ENCODE data around the gene SATB2.

SATB2 gene

DNA sequence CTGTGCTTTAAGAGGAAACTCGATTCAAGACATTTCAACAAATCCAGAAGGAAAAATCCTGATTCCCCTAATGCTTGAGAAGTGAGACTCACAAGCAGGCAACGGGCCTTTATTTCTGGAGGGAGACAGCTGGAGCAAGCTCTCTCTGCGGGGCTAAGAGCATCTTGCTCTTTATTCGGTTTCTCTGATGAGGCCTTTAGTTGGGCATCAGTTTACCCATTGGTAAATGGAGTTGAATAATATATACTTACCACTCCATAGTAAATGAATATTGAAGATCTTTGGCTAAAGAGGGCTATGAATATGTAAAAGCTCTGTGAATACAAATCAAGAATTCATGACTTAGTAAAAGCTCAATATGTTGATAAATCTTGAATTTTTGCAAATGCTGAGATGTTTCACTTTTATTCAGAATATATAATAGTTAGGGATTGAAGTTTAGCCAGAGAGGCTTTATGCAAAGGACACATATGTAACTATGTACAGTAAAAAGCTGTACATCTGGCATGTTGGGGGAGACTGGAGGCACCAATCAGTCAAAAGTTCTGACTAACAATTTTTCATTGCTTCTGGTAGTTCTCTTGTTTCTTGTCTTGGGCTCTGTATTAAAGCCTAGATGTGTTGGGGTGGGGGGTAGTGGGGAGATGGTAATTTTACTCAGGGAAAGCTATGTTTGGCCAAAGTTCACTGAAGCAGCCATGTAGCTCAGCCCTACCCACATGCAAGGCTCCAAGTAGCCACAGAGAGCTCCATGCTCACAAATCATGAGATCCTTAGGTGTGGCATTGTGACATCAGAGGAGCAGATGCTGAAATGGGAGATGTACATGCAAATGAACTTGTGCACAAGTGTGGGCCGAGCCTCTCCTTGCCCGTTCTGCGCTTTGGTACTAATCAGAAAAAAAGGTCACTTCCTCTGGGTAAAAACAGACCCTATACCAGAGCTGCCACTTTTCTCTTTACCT is 200.2 kb downstream of the SATB2 start:
- DNase-seq (ENCODE audit: low read depth in 2 of 2), result no peak

- DNase-seq (ENCODE audit: low read depth in 2 of 2), result no peak
Measured at GRCh38 chr2:199230091-199230490, 227.6 kb downstream of the SATB2 start.

- DNase-seq (ENCODE audit: low read depth in 2 of 2), result no peak
Measured at GRCh38 chr2:199228887-199229819, 228.6 kb downstream of the SATB2 start.

DNA sequence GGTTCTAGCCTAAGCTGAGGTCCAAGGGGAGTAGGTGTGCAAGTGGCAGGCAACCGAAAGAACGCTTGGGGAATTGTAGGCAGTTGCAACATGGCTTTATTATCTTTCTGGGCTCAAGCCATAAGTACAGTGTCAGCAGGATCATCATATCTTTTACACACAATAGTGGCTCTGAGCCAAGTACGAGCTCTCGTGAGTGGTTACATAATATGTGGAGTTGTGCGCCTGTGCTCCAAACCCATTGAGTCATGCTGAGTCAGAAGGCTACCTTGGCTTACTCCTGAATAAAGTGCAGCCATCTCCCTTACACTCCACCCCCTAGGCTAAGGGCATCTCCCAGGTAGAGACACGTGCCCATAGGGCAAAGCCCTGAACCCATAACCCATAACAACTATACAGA is 233.9 kb downstream of the SATB2 start:
- no peak for DNase-seq (ENCODE audit: low read depth in 2 of 2)

GRCh38 chr2:199220920-199221319 is 236.8 kb downstream of the SATB2 start:
- no peak for DNase-seq (ENCODE audit: low read depth in 2 of 2)

DNA sequence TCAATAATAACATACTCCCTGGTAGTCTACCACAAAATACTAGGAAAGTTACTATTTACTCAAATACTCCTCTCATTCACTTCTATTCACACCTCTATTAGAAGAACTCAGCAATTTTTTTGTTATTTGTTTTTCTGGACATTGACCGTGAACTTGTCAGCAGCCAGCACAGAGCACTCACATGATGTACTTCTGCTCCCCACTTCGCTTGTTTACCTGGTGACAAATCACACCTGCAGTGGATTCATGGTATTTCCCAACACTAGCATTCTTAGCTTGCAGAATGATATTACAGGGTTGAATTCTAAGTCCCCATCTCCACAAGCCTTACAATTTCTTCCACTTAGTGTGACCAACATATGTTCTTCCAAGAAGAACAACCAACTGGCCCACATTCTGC is 238.2 kb downstream of the SATB2 start:
- no peak for DNase-seq (ENCODE audit: low read depth in 2 of 2)

Data from stimulated activated CD8-positive, alpha-beta memory T cell treated with anti-CD3 and anti-CD28 coated beads, Interleukin-2, amount 100 ng/mL, for 1 hour (primary cell).